GM12892 (cell line): ENCODE results near the gene FGF2.

ENCODE experiments used
- POLR2A ChIP-seq: IDR thresholded peaks from 2 replicates; pipeline ENCODE4 v1.6.1; 2011; ENCODE audit warnings: low read depth, low read length, control low read depth
- POLR2AphosphoS5 ChIP-seq: IDR thresholded peaks from 2 replicates; pipeline ENCODE4 v1.6.1; 2011; ENCODE audit warnings: low read depth, low read length, control low read depth

GRCh38 chr4:122823476-122823875, 3.2 kb upstream of the FGF2 start:
- no peak for TF ChIP-seq POLR2AphosphoS5
- TF ChIP-seq POLR2A = no peak
